ENCODE data around the gene AGO3. TPM values are rescaled to one million over a fixed set of nuclear protein-coding genes. Genes with fewer than 3 reads are reported as not detected.
A peak's percentile ranks its signal among the peaks of the same experiment; 100 is the strongest.

The AGO3 gene
- total and polyA plus RNA-seq, 2 of the 13 experiments (the other 11 are each of a cell fraction or from before 2014, with no cell fraction given) = 21.2 to 27.1 TPM

GRCh38 chr1:36088577-36089392 is 157.9 kb downstream of the AGO3 start, which contains the start of gene ADPRS (continued):
- TF ChIP-seq BATF2 (CRISPR knock-in tag; IDR thresholded peaks at IDR 0.05) (peak; percentile 94), SRY (CRISPR knock-in tag; IDR thresholded peaks at IDR 0.05) (peak; percentile 88), ZNF879 (CRISPR knock-in tag; IDR thresholded peaks at IDR 0.05) (0 out of 2 replicates have a peak, but pooled peaks have one; percentile 56), ISX (CRISPR knock-in tag; conservative IDR thresholded peaks at IDR 0.05) (peak; percentile 69), HOXD1 (CRISPR knock-in tag; IDR thresholded peaks at IDR 0.05) (peak; percentile 76), SIN3B (IDR thresholded peaks at IDR 0.05; ENCODE audit: low read length) (peak; percentile 92), ONECUT2 (CRISPR knock-in tag; IDR thresholded peaks at IDR 0.05) (no peak), POGK (CRISPR knock-in tag; conservative IDR thresholded peaks at IDR 0.05) (peak; percentile 84; the same call in 1 of the 2 replicates), CENPBD1 (CRISPR knock-in tag; IDR thresholded peaks at IDR 0.05; ENCODE audit: borderline replicate concordance, low read depth) (peak; percentile 38; the same call in 1 of the 2 replicates), ZNF468 (CRISPR knock-in tag; IDR thresholded peaks at IDR 0.05) (no peak; the same call in 1 of the 2 replicates), ATAD3A (CRISPR knock-in tag; IDR thresholded peaks at IDR 0.05) (no peak), SKI (IDR thresholded peaks at IDR 0.05; ENCODE audit: partially characterized antibody) (peak; percentile 60), IRF2 (CRISPR knock-in tag; IDR thresholded peaks at IDR 0.05) (peak; percentile 92), GATA4 (IDR thresholded peaks at IDR 0.05; ENCODE audit: borderline replicate concordance, low read depth) (peak; percentile 69), ATM (IDR thresholded peaks at IDR 0.05; ENCODE audit: borderline replicate concordance) (no peak), TRIM24 (CRISPR knock-in tag; IDR thresholded peaks at IDR 0.05) (no peak), MAFK (conservative IDR thresholded peaks at IDR 0.05 in 1 of 2, IDR thresholded peaks at IDR 0.05 in 1 of 2; ENCODE audit: low read length in 2 of 2) (no peak), IKZF1 (IDR thresholded peaks at IDR 0.05) (no peak), XBP1 (CRISPR knock-in tag; IDR thresholded peaks at IDR 0.05) (no peak), FOSL1 (CRISPR knock-in tag; IDR thresholded peaks at IDR 0.05; ENCODE audit: borderline replicate concordance) (no peak; the same call in none of the 2 replicates), NFRKB (IDR thresholded peaks at IDR 0.05) (no peak), UBTF (CRISPR knock-in tag; IDR thresholded peaks at IDR 0.05) (peak; percentile 86), ZNF451 (CRISPR knock-in tag; IDR thresholded peaks at IDR 0.05) (peak; percentile 67; the same call in 1 of the 2 replicates), SMARCC2 (IDR thresholded peaks at IDR 0.05) (no peak), ZNF557 (CRISPR knock-in tag; IDR thresholded peaks at IDR 0.05) (no peak), KDM6A (CRISPR knock-in tag; IDR thresholded peaks at IDR 0.05; ENCODE audit: low read depth) (no peak), PAF1 (CRISPR knock-in tag; IDR thresholded peaks at IDR 0.05) (no peak), NCOA1 (CRISPR knock-in tag; IDR thresholded peaks at IDR 0.05) (peak; percentile 90), XRCC5 (optimal IDR thresholded peaks at IDR 0.05; ENCODE audit: low read length) (peak; percentile 98)
